ENCODE measurements around the gene DMRTA2.

DNA sequence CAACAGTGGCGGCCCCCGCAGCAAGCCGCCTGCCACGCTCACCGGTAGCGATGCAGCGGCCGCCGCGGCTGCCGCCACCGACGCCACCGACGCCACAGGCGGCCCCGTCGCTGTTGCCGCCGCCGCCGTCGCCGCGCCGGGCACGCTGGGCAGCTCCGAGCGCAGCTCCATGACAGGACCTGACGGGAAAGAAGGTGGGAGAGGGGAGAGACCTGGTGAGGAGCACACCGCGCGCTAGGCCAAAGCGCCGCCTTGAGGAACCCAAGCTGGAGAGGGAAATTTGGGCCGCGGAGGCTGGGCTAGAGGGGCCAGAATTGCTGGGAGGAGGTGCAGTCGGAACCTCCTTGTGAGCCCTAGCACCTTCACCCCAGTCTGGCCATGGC is 1.9 kb downstream of the DMRTA2 start:
- TF ChIP-seq, protein P1, sequence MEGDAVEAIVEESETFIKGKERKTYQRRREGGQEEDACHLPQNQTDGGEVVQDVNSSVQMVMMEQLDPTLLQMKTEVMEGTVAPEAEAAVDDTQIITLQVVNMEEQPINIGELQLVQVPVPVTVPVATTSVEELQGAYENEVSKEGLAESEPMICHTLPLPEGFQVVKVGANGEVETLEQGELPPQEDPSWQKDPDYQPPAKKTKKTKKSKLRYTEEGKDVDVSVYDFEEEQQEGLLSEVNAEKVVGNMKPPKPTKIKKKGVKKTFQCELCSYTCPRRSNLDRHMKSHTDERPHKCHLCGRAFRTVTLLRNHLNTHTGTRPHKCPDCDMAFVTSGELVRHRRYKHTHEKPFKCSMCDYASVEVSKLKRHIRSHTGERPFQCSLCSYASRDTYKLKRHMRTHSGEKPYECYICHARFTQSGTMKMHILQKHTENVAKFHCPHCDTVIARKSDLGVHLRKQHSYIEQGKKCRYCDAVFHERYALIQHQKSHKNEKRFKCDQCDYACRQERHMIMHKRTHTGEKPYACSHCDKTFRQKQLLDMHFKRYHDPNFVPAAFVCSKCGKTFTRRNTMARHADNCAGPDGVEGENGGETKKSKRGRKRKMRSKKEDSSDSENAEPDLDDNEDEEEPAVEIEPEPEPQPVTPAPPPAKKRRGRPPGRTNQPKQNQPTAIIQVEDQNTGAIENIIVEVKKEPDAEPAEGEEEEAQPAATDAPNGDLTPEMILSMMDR (IDR thresholded peaks at IDR 0.05), result no peak
- no peak for TF ChIP-seq POLR2A (IDR thresholded peaks at IDR 0.05)

Measured in heart left ventricle (tissue), 13 donors.